ENCODE results near the gene CORT.

Gene CORT

DNA sequence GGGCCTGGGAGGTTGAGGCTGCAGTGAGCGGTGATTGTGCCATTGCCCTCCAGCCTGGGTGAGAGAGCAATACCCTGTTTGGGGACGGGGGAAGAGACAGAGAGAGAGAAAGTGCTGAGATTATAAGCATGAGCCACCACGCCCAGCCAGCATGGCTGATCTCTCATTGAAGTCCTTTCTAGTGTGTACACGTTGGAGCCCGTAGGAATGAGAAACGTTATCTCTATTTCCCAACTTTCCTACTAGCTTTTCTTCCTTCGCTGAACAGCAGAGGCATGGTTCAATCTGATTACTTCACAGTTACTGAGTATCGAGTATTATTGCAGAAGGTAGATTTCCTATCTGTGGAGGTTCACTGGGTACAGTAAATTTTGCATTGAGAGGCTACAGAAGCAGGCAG lies 29.5 kb downstream of the CORT start:
- DNase-seq: no peak

DNA sequence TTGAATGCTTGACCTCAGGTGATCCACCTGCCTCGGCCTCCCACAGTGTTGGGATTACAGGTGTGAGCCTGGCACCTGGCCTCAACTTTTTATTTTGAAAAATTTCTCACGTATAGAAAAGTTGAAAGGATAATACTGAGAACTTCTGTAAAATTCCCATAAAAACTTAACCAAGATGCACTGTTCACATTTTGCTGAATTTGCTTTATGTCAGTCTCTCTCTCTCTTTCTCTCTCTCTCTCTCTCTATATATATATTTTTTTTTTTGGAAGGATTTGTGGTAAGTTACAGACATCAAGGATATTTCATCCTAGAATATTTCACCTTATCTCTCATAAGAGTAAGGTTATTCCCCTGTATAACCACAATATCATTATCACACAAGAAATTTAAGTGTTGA lies 30.8 kb downstream of the CORT start:
- DNase-seq: no peak

- DNase-seq: no peak
Observed at GRCh38 chr1:10484521-10484920, 34.7 kb downstream of the CORT start.

DNA sequence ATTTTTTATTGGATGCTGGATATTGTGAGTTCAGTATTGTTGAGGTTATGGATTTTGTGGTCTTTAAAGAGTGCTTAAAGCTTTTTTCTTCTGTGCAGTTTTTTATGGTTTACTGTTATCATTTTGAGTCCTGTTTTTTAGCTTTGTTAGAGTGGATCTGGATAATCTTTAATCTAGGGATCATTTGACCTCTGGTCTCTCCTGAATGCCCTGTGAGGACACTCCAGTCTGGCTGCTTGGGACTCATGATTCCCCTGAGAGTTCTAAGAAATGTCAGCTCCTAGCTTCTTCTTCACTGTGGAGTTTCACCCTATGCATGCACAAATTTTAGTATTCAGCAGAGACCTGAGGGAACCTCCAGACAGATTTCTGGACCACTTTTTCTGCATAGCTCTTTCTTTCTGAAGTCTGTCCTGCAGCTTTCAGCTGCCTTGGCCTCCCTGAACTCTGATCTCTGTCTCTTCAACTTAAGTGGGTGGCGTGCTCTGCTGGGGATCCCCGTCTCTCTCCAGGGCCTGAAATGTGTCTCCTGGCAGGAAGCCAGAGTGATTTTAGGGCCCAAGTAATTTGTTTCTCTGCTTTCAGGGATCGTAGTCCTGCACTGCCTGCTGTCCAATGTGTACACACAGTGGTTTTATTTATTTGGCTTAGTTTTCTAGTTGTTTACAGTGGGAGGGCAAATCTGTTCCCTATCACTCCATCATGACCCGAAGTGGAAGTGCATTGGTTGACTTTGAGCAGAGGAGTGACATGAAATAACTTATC lies 39.6 kb downstream of the CORT start:
- no peak for DNase-seq

DNA sequence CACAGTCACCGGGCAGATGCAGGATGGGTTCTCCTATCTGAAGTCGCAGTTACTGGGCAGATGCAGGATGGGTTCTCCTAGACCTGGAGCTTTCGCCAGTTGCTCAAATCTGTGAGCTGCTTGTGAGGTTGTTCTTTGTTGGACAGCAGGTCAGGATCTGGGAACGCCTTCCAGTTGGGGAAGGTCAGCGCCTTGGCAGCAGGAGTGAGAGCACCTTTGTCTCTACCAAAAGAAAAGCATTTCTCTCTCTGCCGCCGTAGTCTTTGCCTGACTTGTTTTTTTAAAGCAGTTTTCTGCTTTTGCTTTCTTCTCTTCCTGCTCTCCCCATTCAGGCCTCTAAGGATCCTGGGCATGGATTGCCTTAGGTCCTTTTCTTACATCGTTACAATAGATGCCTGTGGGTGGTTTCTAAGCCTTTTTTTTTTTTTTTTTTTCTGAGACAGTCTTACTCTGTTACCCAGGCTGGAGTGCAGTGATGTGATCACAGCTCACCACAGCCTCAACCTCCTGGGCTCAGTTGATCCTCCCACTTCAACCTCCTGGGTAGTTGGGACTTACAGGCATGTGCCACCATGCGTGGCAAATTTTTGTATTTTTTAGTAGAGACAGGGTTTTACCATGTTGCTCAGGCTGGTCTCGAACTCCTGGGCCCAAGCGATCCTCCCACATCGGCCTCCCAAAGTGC lies 40.6 kb downstream of the CORT start:
- no peak for DNase-seq

DNA sequence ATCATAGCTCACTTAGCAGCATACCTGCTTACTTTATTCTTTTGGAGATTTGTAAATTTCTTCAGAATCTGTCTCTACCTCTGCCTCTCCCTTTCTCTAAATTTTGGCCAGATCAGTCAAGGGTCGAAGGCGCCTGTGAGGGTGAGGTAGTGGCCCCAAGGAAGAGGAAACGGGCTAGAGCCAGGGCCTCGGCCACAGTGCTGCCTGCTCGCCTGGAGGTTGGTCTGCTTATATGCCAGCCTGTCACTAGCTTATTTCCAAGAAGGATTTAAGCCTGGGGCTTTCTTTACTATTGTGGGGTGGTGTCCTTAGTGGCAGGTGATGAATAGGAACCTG lies 44.6 kb downstream of the CORT start:
- DNase-seq: no peak

DNA sequence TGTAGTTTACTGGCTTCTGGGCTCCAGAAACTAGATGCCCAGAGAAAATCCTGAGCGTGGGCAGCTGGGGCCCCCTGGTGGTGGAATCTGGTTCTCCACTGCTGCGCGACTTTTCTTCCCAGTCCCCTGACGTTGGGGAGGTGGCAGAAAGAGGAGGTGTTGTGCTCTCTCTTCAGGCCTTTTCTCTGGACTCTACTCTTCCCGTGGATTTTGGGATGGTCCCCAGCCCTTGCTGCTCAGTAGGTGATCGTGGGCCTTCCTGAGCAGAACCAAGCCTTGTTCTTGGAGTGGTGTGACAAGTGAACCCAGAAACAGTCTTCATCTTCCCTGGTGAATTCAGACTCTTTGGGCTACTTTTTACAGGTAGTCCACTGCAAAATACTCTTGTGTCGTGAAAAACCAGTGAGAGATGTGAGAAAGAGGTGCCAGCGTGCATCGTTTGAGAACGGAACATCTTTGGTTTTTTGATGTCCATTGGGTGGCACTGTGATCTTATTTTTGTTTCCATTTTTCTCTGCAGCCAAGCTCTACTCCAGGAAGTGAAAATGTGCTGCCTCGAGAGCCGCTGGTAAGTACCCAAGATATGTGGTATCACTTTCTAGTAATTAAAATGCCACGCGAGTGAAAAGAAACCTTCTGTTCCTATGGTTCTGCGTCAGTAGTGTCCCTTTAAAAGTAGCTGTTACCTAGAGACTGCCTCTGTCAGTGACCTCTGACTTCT lies 45.1 kb downstream of the CORT start:
- DNase-seq: peak; percentile 93

GRCh38 chr1:10495475-10495817 lies 45.6 kb downstream of the CORT start:
- no peak for DNase-seq

DNA sequence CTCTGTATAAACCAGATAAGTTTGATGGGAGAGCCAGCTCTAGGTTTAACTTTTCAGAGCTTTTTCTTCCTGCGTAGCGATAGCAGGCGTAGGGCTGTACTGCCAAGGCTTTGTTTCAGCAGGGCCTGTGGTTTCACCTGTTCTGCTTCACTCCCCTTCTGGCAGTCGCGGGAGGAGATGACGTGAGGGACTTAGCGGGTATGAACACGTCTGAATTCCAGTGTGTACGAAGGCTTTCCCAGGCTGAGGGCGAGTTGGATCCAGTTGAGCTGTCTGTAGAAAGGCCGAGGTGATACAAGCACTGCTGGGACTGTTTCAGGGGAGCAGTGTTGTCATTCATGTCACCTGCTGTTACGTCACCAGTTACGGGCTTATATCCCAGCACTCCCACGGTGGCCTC lies 46.1 kb downstream of the CORT start:
- DNase-seq: peak; percentile 69

GRCh38 chr1:10497109-10497508 lies 47.3 kb downstream of the CORT start:
- no peak for DNase-seq

DNA sequence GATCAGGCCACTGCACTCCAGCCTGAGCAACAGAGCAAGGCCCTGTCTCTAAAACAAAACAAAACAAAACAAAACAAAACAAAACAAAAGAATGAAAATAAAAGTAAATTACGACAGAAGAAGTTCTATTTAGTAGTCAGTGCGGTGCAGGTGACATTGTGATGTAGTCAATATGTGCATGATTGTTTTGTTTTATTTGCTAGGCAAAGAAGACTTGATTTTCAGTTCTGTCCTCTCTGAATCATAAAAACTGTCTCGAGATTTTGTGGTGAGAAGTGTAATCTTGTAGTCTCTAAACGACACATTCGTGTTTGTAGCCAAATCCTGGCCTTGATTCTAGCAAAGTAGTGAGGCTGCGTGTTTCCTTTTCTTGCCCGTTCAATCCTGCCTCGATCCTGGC lies 48.4 kb downstream of the CORT start:
- DNase-seq: no peak
